ENCODE data around the gene GYS1. TPM values are rescaled to one million over a fixed set of nuclear protein-coding genes. Genes with fewer than 3 reads are reported as not detected.
"Not testable (repeated sequence)": the region's sequence is repeated elsewhere in the genome, so short reads cannot be mapped to it uniquely, and the experiment has no call there.

The GYS1 gene
- polyA plus RNA-seq, 6 donors from 2014 or later = 16.0 to 24.1 (median 20.5) TPM

DNA sequence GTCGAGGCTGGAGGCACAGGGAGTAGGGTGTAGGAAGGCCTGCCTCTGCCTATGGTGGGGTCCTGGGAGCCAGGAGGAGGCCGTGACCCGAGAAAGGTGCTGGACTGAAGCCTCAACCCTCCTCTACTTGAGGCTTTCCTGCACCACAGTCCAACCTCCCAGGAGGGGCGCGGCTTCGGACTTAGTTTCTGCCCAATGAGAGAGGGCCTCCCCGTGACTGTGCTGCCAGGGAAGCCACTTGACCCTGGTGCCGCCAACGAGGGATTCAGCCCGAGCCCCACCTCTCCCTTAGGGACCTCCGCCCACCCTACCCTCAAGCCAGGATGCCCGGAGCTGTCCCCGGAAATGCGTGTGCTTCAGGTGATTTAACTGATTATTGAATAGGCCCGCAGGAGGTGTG lies 31.1 kb upstream of the GYS1 start, which contains the start of gene CGB3:
TSS of gene CGB3 (minus strand) at position 101 of the 400 bp plus-strand sequence. CDS start 362 bp downstream, outside the sequence.
- not testable (repeated sequence) for H3K27ac Mint-ChIP-seq

GRCh38 chr19:49022116-49022515 lies 29.0 kb upstream of the GYS1 start:
- Mint-ChIP-seq H3K36me3 (no peaks in the 10 kb centered on the region), H3K27me3 (peaks cover 0 to 12% (median 0%) of the 10 kb centered on the region in 3 donors), H3K27ac (no peak overlapping the region), H3K4me1 (peaks cover 15 to 35% (median 25%) of the 10 kb centered on the region in 3 donors), H3K9me3 (no peaks in the 10 kb centered on the region), H3K4me3 (no peak overlapping the region)
- DNase-seq (no peak), ATAC-seq (ENCODE audit: low read depth in 2 of 2) (no peak)

More for the DNA sequence above, 31.1 kb upstream of the GYS1 start, which contains the start of gene CGB3:
- peaks cover 12 to 21% (median 17%) of the 10 kb centered on the region in 3 donors for H3K4me1 Mint-ChIP-seq
- not testable (repeated sequence) for ATAC-seq (ENCODE audit: low read depth in 2 of 2); H3K36me3 Mint-ChIP-seq; H3K9me3 Mint-ChIP-seq; DNase-seq; H3K4me3 Mint-ChIP-seq; H3K27me3 Mint-ChIP-seq

DNA sequence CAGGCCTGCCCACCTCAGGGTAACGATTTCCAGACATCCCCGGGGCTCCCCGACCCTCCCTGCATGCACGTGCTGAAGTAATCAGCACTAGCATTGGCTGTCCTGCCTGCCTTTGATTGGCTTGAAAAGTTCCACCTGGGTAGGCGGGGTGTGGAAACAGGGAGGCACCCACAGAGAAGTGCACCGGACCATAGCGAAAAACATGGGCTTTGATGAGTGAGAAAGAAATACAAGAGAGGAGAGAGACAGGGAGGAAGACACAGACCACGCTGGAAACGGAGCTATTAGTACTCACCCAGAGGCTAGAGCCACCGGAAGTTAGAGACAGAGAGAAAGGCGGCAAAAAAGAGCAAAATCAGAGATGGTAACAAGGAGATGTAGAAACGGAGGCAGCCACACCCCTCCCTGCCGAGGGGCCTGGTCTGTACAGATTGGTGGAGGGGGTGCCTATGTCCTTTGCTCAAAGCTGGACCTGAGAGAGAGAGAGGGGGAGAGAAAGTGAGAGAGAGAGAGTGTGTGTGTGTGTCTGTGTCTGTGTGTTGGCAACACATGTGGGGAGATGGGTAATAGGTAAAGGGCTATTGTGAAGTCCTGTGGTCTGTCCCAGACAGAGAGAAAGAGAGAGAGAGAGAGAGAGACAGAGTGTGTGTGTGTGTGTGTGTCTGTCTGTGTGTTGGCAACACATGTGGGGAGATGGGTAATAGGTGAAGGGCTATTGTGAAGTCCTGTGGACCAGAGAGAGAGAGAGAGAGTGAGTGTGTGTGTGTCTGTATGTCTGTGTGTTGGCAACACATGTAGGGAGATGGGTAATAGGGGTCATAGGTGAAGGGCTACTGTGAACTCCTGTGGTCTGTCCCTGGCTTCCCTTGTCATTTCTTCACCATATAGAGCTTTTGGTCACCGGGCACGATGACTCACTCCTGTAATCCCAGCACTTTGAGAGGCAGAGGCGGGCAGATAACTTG lies 28.1 kb upstream of the GYS1 start:
- Mint-ChIP-seq H3K27ac (peak overlapping the region in 3 of 6 donors; percentile 9 to 56 (median 50)), H3K4me1 (peaks cover 15 to 37% (median 25%) of the 10 kb centered on the region in 3 donors), H3K4me3 (peak overlapping the region in 4 of 8 donors; percentile 1 to 54 (median 2)), H3K27me3 (peaks cover 0 to 12% (median 0%) of the 10 kb centered on the region in 3 donors), H3K36me3 (no peaks in the 10 kb centered on the region), H3K9me3 (no peaks in the 10 kb centered on the region)
- DNase-seq (no peak), ATAC-seq (ENCODE audit: low read depth in 2 of 2) (no peak)

DNA sequence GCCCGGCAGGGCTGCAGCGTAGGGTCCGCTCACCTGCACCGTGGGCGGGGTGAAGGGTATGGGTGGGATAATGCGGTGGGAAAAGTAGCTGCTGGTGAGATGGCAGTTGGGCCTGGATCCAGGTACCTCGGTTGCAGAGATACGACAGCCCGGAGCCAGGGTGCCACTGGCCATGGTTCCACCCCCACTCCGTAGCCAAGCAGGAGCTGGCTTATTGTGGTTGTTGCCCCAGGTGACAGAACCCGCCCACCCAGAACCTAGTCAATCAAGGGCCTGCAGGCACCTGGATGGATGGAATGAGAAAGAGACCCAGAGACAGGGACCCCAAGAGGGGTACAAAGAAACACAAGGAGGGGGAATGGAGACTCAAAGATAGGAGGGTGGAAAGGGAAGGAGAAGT lies 27.2 kb upstream of the GYS1 start:
- Mint-ChIP-seq H3K4me3 (peak overlapping the region in 5 of 8 donors; percentile 51 to 96 (median 73)), H3K27me3 (peaks cover 0 to 8% (median 0%) of the 10 kb centered on the region in 3 donors), H3K4me1 (peaks cover 15 to 37% (median 25%) of the 10 kb centered on the region in 3 donors), H3K9me3 (no peaks in the 10 kb centered on the region), H3K27ac (peak overlapping the region in 2 of 6 donors; percentile 15 to 81), H3K36me3 (no peaks in the 10 kb centered on the region)
- ATAC-seq (ENCODE audit: low read depth in 2 of 2) (no peak), DNase-seq (no peak)

GRCh38 chr19:49019242-49019932 lies 26.3 kb upstream of the GYS1 start:
- Mint-ChIP-seq H3K36me3 (no peaks in the 10 kb centered on the region), H3K9me3 (no peaks in the 10 kb centered on the region), H3K4me1 (peaks cover 15 to 37% (median 25%) of the 10 kb centered on the region in 3 donors), H3K27ac (peak overlapping the region in 3 of 6 donors; percentile 12 to 96 (median 22)), H3K27me3 (peaks cover 0 to 8% (median 0%) of the 10 kb centered on the region in 3 donors), H3K4me3 (peak overlapping the region; percentile 84 to 96 (median 91))
- ATAC-seq (ENCODE audit: low read depth in 2 of 2) (peak; percentile 36 to 41), DNase-seq (peak; percentile 49)

DNA sequence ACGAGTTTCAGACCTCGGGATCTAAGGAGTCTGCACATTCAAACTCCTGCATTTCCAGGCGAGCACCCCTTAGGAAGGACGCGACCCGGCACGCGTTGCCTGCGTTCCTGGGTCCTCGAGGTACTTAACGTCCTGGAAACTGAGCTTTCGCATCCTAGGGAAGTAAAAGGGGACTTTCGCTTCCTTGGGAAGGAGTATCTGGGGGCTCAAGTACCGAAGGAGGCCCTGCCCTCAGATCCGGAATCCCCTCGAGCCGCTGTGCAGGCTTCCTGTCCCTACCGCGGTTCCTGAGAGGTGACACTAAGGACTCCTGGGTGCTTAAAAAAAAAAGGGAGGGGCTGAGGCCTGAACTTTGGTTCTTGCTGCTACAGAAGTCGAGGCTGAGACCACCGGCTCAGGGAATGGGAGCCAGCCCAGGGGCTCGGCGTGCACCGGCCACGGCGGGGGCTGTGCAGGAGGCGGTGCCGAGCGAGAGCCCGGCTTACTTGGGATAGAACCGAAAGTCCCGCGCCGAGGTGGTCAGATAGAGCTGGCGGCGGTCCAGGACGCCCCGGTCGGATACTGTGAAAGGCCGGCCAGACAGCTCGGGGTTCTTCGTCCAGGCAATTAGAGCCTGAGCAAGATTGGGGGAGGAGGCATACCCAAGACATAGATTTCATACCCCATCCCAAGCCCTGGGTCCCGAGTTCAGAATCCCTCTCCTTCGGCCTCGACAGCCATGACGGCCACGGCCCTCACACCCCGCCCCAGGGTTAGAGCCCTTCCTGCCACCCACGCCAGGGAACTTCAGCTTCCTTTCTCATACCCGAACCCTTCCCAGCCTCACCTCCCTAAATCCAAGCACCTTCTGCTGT lies 25.5 kb upstream of the GYS1 start:
- H3K9me3 Mint-ChIP-seq, H3K27me3 Mint-ChIP-seq, H3K36me3 Mint-ChIP-seq: not testable (repeated sequence)
- DNase-seq (peak; percentile 19), ATAC-seq (ENCODE audit: low read depth in 2 of 2) (peak in 1 of 2 donors; percentile 18)
- Mint-ChIP-seq H3K4me1 (peaks cover 15 to 37% (median 25%) of the 10 kb centered on the region in 3 donors), H3K27ac (peak overlapping the region in 3 of 6 donors; percentile 12 to 96 (median 22)), H3K4me3 (peak overlapping the region; percentile 84 to 96 (median 91))

GRCh38 chr19:49017666-49018351 lies 24.7 kb upstream of the GYS1 start:
- Mint-ChIP-seq H3K27ac (peak overlapping the region in 1 of 6 donors; percentile 32), H3K4me3 (peak overlapping the region; percentile 84 to 96 (median 91)), H3K4me1 (peaks cover 15 to 37% (median 25%) of the 10 kb centered on the region in 3 donors), H3K27me3 (peaks cover 0 to 8% (median 0%) of the 10 kb centered on the region in 3 donors), H3K36me3 (no peaks in the 10 kb centered on the region), H3K9me3 (no peaks in the 10 kb centered on the region)
- ATAC-seq (ENCODE audit: low read depth in 2 of 2) (peak; percentile 89 to 90), DNase-seq (peak; percentile 62)

GRCh38 chr19:49017041-49017665 lies 24.0 kb upstream of the GYS1 start, which contains the start of gene LHB:
LHB (minus strand) TSS chr19:49017091; CDS start chr19:49017081, 10 bp downstream.
- H3K4me1 Mint-ChIP-seq = peaks cover 15 to 37% (median 25%) of the 10 kb centered on the region in 3 donors
- ATAC-seq (ENCODE audit: low read depth in 2 of 2) (no peak), DNase-seq (no peak)
- H3K36me3 Mint-ChIP-seq = no peaks in the 10 kb centered on the region
- peak within 1 kb of the TSS in 2 of 6 donors; percentile 52 to 60 for H3K27ac Mint-ChIP-seq
- peaks cover 0 to 8% (median 0%) of the 10 kb centered on the region in 3 donors for H3K27me3 Mint-ChIP-seq
- no peaks in the 10 kb centered on the region for H3K9me3 Mint-ChIP-seq
- H3K4me3 Mint-ChIP-seq = peak within 1 kb of the TSS; percentile 84 to 96 (median 91)

DNA sequence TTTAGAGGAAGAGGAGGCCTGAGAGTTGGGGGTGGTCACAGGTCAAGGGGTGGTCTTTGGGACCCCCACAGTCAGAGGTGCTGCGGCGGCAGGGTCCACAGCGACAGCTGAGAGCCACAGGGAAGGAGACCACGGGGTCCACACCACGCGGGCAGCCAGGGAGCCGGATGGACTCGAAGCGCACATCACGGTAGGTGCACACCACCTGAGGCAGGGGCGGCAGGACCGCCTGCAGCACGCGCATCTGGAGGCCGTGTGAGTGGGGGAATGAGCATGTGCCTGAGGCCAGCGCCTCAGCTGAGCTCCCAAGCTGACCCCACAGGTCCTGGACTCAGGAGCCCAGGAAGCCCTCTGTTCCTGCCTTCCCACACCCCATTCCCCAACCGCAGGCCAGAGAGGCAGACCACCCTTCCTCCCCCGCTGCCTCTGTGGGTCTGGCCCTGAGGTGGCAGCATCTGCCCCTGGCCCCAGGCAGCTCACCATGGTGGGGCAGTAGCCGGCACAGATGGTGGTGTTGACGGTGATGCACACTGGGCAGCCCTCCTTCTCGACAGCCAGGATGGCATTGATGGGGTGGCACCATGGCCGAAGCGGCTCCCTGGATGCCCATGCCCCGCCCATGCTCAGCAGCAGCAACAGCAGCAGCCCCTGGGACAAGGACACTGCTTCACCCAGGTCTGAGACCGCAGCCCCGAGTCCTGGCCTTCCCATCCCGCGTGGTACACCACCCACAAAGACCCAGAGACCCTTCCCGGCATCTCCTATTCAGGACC lies 23.1 kb upstream of the GYS1 start:
- Mint-ChIP-seq H3K4me3 (peak overlapping the region in 4 of 8 donors; percentile 27 to 75 (median 43)), H3K27me3 (peaks cover 0 to 8% (median 0%) of the 10 kb centered on the region in 3 donors), H3K36me3 (no peaks in the 10 kb centered on the region), H3K27ac (peak overlapping the region in 2 of 6 donors; percentile 52 to 90), H3K4me1 (peaks cover 13 to 33% (median 22%) of the 10 kb centered on the region in 3 donors), H3K9me3 (no peaks in the 10 kb centered on the region)
- no peak for ATAC-seq (ENCODE audit: low read depth in 2 of 2)
- no peak for DNase-seq

GRCh38 chr19:49014870-49015255 lies 21.8 kb upstream of the GYS1 start:
- Mint-ChIP-seq H3K4me3 (peak overlapping the region in 2 of 8 donors; percentile 15 to 62), H3K9me3 (no peaks in the 10 kb centered on the region), H3K27me3 (peaks cover 0 to 8% (median 0%) of the 10 kb centered on the region in 3 donors), H3K36me3 (peaks cover 0 to 9% of the 10 kb centered on the region in 2 donors), H3K4me1 (peaks cover 12 to 19% (median 12%) of the 10 kb centered on the region in 3 donors), H3K27ac (peak overlapping the region in 1 of 6 donors; percentile 47)
- no peak for DNase-seq
- no peak for ATAC-seq (ENCODE audit: low read depth in 2 of 2)

All from naive B cell (primary cell).